HG02981 (cell line): ENCODE measurements around the gene RBP7.
"Not testable (repeated sequence)": the region's sequence is repeated elsewhere in the genome, so short reads cannot be mapped to it uniquely, and the experiment has no call there.

Experiments
- ATAC-seq: cut with Tn5 transposase; IDR thresholded peaks from one replicate; pipeline ENCODE4 v1.9.1; 2021; ENCODE audit warnings: mild to moderate bottlenecking, moderate library complexity; ENCODE audit not compliant: unreplicated experiment

The RBP7 gene

DNA sequence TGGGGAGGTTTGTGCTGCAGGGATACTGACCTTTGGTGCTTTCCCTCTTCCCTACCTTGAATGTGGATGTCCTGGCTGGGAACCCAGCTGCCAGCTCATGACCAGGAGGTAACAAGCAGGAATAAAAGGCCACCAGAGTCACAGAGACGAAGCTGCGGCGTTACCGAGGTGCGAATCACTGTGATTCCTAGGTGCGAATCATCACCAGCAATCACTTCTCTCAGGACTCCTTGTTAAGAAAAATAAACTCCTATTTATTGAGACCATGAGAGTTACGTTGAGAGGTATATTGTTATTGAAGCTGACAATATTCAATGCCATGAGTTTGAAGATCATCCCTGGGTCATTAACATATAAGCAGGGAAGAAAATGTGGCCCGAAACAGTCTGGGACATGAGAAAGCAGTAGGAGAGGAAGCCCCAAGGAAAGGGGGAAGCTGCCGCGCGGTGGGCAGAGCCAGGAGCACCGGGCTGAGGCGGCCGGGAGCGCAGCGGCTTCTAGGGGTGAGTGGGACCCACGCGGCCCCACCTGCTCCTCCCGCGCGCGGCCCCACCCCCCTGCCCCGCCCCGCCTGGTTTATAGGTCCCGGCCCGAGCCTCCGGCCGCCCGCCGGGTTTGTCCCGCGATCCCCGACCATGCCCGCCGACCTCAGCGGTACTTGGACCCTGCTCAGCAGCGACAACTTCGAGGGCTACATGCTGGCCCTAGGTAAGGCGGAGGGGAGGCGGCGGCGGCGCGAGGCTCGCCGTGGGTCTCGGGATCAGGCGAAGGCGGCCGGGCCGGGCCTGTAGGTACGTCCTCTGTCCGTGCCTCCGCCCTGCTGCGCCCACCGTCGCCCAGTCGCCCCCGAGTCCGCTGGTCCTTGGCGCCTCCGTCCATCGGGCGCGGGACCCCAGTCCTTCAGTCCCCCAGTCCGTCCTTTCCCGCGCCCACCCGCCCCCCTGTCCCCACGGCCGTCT, at the start of gene RBP7:
Gene RBP7 (plus strand): TSS at position 605 of the 959 bp plus-strand sequence. CDS start 31 bp downstream, at position 636.
- no peak for ATAC-seq

DNA sequence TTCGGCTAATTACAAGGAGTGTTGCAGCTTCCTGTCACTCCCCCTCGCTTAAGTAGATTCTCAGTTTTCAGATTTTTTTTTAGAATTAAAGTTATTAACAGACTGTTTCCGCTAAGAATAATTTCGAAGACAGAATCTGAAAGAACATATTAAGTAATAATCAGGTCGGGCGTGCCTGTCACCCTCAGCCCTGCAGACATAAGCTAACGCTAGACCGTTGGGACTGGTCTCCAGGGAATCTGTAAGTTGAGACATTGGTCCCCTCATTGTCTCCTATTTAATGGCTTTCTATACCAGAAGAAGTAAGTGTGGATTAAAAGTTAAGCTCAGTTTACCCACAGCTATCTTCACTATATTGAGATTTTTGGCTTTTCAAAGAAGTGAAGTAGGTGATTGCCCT, 39.3 kb upstream of the RBP7 start:
- no peak for ATAC-seq

DNA sequence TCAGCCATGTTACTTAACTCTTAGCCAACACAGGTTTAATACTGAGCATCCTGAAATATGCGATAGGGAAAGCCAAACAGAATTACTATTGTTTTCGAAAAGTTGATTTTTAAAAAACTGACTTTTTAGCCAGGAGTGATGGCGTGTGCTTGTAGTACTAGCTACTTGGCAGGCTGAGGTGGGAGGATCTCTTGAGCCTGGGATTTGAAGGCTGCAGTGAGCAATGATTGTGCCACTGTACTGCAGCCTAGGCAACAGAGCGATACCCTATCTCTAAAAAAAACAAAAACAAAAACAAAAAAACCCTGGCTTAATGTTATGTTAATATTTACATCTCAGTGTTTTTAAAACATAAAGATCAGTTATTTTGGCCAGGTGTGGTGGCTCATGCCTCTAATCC, 37.0 kb upstream of the RBP7 start:
- no peak for ATAC-seq

DNA sequence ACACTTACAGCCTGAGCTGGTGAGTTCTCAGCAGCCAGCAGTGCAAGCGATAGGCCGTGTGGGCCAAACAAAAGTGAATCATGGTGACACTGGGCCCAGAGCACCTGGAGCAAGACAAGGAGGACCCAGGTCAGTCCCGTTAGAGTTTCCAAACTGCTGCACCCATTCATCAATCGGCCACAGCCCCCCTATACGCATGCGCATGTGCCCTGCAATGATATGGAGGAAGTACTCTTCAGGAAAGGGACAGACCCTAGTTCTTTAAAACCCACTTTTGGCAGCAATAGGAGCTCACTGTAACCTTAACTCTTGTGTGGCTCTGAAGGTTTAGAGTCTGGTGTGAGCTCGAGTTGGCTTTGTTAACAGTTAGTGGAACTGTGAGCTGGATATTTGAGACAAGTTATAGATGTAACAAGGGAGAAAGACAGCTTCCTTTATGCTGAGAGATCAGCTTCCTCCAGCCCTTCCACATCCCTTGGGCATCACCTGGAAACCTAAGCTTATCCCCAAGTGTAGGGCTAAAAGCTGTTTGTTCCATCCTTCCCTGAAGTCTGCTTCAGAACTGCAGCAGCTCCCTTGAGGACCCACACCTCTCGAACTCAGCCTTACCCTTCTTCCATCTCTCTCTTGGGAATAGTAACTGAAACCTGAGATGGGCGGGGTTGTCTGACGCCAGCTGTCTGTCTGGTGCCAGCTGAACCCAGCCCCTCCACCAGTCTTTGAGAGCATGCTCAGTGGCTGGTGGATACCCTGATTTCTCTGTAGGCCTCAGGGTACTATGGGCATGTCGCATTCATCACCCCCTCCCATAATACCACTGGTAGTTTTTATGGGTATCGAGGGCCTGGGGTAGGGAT, 36.1 kb upstream of the RBP7 start:
- ATAC-seq: no peak

DNA sequence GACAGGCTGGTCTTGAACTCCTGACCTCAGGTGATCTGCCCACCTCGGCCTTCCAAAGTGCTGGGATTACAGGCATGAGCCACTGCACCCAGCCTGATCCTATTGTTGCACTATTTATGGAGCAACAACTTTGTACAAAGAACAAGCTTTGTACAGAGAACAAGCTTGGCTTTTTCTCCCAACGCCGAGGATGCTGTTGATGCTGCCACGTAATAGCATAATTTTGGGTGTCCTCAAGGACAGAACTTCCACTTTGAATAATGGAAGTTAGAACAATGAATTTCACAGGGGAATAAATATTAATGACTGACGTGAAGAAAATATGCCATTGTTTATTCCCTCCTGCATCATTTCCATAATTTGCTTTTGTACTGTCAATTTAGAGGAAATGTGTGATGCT, 12.8 kb upstream of the RBP7 start:
- ATAC-seq: no peak

DNA sequence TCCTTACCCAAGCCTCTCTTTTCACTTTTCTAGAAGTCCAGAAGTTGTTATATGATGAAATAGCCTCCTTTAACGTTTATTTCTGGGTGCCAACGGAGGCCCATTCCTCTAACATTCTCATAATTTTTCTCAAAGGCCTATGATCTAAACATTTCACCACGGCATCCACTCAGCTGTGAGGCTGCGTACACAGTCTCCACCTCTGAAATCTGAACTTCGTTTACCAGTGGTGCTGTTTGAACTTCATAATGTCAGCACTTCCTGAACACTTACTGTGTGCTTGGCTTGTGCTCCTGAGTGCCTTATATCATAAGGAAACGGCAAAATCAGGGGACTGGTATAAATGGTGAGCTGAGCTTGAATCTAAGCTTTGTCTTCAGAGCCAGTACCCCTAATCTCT, 12.0 kb upstream of the RBP7 start:
- no peak for ATAC-seq

DNA sequence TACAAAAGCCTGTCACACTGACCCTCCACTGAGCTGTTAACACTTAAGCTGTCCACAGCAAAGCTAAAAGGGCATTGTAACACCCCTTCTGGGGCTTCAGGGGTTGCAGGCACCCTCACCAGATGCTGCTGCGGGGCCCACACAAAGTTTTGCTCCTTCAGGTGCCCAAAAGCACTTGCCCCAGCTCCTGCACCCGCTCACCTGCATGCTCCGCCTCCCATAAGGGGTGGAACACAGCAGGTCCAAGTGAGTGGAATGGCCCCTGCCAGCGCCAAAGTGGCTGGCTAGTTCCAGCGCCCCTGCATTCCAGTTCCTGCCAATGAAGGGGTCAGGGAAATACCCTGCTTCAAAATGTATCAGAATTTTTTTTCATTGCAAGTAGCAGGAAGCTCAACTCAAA, 7.3 kb upstream of the RBP7 start:
- no peak for ATAC-seq

DNA sequence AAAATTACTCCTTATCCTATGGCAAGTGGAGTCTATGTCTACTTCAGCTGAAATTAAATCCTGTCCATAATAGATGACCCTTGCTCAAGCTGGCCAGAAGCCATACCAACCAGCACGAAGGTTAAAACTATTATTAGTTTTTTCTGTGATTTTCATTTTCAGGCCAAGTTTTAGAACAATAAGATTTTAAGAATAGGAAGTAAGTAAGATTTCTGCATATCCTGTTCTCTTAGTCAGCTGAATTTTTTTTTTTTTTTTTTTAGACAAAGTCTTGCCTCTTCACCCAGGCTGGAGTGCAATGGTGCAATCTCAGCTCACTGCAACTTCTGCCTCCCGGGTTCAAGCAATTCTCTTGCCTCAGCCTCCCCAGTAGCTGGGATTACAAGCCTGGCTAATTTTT, 6.1 kb upstream of the RBP7 start:
- ATAC-seq: no peak

DNA sequence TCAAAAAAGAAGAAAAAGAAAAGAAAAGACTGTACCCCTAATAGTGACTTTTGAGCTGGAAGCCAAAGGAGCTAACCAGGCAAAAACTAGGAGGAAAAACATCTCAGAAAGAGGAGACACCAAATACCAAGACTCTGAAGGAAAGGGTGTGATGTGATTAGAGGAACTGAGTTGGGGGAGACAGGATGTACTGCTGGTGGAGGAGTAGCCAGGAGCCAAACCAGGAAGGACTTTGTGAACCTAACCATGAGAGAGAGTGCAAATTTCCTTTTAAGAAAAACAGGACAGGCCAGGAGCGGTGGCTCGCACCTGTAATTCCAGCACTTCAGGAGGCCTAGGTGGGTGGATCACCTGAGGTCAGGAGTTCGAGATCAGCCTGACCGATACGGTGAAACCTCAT, 4.1 kb upstream of the RBP7 start:
- no peak for ATAC-seq

DNA sequence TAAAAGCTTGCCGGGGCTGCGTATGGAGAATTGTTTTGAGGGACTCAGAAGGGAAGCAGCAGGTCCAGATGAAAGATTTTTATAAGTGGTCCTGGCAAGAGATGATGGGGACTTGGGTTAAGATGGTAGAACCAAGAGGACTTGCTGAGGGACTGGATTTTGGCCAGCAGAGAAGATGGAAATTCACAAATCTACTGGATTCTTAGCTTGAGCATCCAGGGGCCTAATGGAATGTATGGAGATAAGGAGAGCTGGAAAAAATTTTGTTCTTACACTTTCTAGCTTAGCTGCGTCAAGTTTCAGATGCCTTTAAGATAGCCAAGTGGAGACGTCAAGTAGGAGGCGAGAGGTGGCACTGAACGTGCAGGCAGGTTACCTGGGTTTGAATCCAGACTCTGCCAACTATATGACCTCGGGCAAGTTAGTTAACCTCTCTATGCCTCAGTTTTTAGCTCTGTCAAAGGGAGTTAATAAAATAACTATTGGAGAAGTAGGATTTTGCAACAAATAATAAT, 3.4 kb upstream of the RBP7 start:
- ATAC-seq: no peak

DNA sequence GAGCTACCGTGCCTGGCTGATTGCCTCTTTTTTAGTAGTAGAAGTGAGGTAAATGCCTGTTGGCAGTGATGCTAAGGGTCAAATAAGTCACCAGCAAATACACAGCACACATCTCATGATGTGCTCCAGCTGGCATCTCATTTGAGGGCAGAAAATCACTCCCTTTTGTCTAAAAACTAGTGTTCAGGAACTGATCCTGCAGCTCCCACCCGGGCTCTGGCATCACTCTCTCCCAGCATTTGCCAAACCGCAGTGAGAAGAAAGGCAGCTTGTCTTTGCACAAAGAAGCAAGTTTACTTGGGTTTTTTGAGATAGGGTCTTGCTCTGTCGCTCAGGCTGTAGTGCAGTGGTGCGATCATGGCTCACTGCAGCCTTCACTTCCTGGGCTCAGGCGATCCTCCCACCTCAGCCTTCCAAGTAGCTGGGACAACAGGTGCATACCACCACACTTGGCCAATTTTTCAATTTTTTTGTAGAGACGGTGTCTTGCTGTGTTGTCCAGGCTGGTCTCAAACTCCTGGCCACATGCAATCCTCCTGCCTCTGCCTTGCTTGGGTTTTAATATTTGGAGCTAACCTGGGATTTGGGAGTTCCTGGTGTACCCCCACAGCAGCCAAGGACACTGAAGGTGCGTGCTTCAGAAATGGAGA, 4.1 kb downstream of the RBP7 start:
- no peak for ATAC-seq

DNA sequence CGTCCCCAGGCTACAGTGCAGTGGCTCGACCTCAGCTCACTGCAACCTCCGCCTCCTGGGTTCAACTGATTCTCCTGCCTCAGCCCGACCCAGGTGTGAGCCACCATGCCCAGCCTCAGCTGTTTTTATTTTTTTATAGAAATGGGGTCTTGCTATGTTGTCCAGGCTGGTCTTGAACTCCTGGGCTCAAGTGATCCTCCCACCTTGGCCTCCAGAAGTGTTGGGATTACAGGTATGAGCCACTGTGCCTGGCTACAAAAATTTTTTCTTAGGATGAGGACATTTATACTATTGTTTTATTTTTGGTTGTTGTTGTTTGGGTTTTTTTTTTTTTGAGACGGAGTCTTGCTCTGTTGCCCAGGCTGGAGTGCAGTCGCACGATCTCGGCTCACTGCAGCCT, 8.2 kb downstream of the RBP7 start:
- ATAC-seq: not testable (repeated sequence)

DNA sequence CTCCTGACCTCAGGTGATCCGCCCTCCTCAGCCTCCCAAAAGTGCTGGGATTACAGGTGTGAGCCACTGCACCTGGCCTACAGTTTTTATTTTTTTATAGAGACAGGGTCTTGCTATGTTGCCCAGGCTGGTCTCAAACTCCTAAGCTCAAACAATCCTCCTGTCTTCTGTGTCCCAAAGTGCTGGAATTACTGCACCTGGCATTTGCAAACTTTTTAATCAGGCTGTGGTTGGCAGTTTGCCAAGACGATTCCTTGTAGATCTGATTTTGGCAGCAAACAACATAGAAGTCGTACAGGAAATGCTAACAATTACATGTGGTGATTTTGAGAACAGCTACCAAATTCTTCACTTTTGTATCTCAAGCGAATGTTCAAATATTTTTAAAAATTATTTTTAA, 10.1 kb downstream of the RBP7 start:
- ATAC-seq: no peak

DNA sequence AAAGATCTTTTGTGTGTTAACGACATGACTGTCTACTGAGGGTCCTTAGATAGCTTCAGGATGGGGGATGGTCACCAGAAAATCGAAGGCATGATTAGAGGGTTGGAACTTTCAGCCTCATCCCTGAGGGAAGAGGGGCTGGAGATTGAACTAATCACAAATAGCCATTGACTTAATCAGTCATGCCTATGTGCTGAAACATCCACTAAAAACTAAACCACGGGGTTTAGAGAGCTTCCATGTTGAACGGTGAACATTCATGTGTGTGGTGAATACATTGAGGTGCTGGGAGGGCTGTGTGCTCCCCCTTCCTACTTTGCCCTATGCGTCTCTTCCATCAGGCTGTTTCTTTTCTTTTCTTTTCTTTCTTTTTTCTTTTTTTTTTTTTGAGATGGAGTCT, 17.0 kb downstream of the RBP7 start:
- ATAC-seq: no peak

DNA sequence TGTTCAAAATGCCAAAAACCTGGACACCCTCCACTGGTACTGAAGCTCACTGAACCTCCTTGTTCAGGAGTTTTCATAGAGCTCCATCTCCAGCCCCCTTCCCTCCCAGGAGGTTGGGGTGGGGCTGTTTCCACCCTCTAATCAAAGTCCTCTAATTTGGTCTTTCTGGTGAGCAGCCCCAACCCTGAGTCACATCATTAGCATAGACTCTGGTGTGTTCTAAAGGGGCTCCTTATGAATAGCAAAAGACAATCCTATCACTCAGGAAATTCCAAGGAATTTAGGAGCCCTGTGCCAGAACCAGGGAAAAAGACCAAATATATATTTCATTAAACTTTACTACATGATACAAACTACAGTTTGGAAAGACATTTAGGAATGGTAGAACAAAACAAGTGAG, 22.5 kb downstream of the RBP7 start:
- ATAC-seq: no peak

DNA sequence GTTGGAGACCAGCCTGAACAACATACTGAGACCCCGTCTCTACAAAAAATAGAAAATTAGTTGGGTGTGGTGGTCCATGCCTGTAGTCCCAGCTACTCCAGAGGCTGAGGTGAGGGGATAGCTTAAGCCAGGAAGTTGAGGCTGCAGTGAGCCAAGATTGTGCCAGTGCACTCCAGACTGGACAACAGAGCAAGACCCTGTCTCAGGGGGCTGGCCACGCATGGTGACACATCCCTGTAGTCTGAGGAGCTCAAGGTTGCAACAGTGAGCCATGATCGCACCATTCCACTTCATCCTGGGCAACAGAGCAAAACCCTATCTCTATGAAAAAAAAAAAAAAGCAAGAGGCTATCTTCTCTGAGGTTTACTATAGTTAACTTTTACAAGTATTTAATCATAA, 23.1 kb downstream of the RBP7 start:
- no peak for ATAC-seq

DNA sequence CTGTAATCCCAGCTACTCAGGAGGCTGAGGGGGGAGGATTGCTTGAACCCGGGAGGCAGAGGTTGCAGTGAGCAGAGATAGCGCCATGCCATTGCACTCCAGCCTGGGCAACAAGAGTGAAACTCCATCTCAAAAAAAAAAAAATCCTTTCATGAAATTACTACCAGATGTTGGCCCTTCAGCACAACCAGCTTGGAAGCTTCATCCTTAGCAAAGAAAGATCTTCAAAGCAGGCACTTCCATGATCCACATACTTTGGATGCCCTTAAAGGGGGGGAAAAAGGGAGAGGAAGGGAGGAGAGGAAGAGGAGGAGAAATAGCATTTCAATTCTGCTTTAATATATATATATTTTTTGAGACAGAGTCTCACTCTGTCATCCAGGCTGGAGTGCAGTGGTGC, 23.6 kb downstream of the RBP7 start:
- ATAC-seq: not testable (repeated sequence)

DNA sequence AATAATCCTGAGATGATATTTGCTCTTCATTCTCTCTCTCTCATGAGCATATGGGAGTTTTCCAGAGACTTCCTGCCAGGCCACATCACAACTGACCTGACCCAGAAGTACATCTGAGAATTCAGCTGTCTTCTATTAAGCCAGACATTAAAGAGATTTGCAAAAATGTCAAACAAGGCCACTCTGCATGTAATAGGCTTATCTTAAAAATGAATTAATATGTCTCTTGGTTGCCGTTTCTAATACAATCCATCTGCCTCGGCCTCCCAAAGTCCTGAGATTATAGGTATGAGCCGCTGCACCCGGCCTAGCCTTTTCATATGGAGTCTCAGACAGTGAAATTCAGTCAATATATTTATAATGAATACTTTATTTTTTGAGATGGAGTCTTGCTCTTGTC, 25.0 kb downstream of the RBP7 start:
- ATAC-seq: not testable (repeated sequence)

DNA sequence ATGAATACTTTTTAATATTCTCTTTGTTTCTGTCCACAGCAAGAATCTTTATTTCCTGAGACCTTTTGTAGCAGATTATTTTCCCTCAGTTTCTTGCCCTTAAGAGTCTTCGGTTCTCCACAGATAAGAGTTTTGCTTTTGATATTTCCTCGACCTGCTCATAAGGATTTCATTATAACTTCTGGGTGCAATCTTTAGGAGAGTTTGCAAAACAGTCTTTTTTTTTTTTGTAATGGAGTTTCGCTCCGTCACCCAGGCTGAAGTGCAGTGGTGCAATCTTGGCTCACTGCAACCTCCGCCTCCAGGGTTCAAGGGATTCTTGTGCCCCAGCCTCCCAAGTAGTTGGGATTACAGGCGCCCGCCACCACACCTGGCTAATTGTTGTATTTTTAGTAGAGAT, 25.6 kb downstream of the RBP7 start:
- no peak for ATAC-seq

DNA sequence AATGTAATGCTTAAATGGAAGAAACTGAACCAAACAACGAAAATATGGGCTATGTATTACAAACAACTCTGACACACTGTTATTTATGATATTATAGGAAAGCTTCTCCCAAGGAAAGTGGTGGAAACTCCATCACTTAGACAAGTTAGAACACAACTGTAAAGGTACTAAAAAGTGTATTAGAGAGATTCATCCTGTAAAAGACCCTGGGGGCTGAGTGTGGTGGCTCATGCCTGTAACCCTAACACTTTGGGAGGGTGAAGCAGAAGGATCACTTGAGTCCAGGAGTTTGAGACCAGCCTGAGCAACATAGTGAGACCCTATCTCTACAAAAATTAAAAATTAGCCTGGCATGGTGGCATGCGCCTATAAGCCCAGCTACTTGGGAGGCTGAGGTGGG, 28.3 kb downstream of the RBP7 start:
- ATAC-seq: no peak

DNA sequence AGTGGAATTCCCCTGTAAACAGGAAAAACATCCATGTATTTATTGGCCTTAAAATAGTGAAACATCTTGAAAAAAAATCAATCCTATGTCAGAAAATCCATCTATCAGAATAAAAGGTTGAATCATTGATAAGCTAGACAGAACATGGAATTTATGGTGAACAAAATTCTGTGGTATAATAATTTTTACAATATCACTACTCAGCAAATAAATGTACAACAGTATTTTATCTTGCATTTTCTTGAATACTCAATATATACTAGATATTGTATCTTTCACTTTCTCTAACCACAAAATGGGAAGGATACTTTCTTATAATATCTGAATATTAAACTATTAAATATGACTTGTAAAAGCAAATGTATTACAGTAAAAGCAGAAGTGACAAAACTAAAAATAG, 30.0 kb downstream of the RBP7 start:
- ATAC-seq: no peak
